NCI-H146 treated with DMSO at 0.1 percent for 48 hours (cell line): Measurements from ENCODE around the gene ADAM33.

Experiments used
- DNase-seq: peaks from one replicate; lab custom pipeline; 2025; ENCODE audit not compliant: unreplicated experiment; lab: John Stamatoyannopoulos, UW

ADAM33 gene

DNA sequence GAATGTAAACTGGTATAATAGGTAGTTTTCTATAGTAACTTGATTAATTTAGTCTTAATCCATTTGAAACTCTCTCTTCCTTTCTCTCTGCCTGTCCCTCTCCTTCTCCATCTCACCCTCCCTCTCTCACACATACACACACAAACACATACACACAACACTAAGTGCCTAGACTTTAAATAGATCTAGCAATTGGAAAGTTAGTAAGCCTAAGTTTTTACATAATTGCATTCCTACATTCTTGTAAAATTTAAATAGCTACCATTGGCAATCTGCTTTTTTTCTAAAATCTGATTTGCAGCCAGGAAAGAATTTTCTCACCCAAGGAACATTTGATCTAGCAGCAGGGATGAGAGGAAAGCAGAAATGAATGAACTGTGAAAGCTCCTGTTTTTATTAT is 34.3 kb downstream of the ADAM33 start:
- DNase-seq = no peak

DNA sequence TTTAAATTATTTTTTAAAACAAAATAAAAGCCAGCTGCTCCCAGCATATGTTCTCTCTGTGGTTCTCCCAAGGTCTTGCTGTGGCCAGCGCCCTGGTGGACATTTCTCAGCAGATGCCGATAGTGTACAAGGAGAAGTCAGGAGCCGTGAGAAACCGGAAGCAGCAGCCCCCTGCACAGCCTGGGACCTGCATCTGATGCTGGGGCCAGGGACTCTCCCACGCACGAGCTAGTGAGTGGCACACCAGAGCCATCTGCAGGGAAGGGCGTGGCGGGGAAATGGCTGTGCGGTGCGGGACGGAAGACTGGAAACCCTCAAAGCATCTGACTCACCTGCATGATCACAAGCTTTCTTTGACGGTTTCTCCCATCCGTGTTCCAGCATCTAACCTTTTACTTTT is 35.2 kb downstream of the ADAM33 start:
- no peak for DNase-seq

DNA sequence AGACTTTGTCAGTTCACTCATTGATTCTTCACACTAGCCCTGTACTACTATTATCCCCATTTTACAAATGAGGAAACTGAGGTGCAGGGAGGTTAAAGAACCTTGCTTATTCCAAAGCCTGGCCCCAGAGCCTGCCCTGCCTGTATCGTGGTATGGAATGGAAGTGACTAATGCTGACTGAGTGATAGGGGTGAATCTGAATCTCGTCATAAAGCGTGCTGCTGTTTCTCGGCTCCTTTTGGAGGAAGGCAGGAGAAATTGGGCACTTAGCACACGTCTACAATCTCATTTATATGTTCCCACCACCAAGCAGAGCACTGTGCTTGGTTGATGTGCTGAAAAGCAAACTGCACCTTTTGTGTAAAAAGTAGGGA is 35.8 kb downstream of the ADAM33 start:
- DNase-seq = no peak

DNA sequence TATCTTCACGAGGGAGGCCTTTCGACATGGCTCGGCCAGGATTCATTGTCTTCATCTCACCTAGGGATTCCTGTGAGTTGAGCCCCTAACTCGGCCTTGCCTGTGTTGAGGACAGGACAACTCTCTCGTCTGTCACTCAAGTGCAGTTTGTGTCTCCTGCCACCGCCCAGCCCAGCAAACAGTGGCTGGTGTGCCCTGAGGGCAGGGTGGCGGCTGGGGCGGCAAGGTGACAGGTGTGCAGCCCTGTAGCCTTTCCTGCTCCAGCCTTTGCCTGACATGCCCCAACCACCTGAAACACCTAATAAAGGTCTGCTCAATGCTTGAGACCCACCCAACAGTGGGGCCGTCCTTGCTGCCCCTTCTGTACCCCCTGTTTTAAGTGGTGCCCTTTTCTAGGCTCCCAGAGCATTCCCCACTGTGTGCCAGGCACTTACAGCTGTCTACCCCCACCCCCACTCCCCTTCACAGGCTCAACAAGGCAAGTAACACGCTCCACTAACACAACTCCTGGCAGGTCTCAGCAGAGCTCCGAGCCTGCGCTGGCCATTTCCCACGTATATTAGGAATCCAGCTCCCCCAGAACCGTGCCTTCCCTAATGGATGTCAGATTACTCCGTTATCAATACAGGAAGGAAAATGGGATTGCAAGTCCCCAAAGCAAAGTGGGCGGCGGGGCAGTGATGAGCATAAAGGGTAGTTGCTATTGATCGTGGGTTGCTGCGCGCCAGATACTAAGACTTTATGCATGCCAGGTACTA is 36.3 kb downstream of the ADAM33 start:
- no peak for DNase-seq

DNA sequence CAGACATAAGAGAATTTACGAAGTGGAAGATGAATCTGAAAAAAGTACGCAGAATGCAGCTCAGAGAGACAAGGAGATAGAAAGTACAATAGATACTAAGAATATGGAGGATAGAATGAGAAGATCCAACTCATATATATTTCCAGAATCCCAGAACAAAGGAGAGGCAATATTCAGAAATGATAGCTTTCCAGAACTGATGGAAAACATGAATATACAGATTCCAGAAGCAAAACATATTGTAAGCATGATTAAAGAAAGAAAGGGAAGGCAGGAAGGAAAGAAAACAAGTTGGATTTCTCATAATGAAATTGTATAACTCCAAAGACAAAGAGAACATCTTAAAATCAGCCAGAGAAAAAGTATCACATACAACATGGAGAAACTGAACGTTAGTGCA is 41.6 kb downstream of the ADAM33 start:
- no peak for DNase-seq

DNA sequence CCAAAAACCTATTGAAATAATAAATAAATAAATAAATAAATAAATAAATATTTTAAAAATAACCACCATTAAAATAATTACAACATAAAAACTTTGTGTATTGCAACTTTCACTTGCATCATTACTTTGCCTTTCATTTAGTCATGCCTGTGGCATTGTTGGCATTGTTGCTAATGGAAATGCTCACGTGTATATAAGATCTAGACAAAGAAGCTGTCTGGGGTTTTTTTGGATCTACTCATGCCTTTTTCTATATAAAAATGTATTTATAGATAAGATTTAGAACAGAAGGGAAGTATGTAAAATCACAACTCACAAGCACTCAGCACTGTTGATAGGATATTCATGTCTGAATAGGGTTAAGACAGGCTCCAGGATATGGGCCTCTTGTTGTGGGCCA is 46.5 kb downstream of the ADAM33 start:
- no peak for DNase-seq

DNA sequence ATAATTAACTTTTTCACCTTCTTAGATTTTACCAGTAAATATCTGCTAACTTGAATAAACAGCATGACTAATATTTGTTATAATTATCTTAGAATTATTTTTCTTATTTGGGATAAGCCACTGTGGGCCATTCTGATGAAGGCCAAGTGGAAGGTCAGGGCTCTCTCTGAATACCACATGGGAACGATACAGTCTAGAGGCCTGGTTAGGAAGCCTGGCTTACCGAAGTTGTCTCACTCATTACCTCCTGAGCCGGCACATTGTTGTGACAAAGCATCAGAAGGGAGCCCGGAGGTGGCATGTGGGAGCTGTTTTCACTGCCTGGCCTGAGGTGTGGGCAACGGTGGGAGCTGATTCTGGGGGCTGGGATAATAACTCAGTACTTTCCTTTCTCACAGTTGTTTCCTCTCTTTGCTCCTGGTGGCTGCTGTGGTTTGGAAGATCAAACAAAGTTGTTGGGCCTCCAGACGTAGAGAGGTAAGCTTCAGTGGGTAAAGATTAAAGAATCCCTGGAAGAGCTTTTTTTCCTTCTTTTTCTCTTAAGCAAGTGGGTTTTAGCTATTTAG is 47.8 kb downstream of the ADAM33 start:
- DNase-seq = no peak

DNA sequence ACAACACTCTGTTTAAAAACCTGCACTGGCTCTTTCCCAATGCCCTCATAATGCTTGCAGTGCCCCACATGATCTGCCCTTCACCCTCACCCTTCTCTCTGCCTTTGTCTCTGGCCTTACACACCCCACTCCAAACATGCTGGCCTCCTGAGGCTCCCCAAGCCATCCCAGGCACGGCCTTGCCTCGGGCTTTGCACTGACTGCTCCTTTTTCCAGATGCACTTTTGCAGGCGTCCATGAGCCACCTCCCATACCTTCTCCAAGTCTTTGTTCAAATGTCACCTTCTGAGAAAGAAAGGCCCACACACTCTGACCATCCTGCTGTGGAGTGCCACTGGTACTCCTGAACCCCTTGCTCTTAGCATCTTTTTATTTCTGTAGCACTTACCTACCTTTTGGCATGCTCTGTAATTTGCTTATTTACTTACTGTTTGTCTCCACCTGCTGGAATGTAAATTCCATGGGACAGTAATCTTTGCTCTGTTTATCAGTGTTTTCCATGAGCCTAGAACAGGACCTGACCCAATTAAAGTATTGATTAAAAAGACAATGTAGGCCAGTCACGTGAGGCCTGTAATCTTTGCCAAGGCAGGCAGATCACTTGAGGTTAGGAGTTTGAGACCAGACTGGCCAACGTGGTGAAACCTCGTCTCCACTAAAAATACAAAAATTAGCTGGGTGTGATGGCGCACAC is 49.4 kb downstream of the ADAM33 start:
- DNase-seq = no peak

DNA sequence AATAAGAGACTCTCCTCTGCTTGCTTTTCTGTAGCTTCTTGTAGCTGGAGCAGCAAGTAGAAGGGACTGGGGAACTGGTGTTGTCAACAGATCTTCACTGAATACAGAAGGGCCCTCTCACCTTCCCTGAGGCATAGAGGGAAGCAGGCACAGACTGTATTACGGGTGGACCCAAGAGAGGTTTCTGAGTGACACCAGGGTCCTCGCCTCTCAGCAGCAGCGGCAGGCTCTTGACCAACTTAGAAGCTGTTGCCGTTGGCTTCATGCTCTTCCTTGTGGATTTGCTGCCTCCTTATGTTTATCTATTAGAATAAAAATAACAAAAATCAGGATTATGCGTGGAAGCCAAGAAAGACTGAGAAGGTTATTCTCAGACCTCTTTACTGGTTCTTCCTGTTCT is 50.3 kb downstream of the ADAM33 start:
- no peak for DNase-seq

DNA sequence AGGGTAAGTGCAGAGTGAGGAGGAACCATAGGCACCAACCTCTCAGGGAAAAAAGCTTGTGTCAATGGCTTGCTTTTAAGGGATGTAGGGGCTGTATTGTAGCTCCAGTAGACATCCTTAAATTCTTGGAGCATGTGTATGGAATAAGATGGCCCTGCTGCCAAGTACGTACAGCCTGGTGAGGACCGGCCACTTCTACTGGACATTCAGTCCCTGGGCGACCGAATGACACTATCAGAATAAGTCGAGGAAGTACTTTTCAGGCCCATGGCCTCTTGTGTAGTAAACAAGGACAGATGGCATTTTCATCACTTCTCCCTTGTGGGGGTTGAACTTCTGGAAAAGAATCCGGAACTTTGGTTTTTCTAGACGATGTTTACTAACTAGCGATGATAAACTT is 51.4 kb downstream of the ADAM33 start:
- no peak for DNase-seq

DNA sequence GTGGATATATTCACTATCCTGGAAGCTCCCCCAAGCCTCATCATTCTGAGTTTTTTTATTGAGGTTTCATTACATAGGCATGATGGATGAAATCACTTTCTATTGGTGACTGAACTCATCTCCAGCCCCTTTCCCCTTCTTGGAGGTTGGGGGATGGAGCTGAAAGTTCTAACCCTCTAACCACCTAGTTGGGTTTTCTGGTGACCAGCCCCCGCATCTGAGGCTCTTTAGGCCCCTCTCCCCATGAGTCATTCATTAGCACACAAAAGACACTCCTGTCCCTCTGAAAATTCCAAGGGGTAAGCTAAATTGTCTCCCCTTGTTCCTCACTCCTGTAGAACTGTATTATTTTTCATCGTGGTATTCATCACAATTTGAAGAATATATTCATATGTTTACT is 51.9 kb downstream of the ADAM33 start:
- DNase-seq = no peak

DNA sequence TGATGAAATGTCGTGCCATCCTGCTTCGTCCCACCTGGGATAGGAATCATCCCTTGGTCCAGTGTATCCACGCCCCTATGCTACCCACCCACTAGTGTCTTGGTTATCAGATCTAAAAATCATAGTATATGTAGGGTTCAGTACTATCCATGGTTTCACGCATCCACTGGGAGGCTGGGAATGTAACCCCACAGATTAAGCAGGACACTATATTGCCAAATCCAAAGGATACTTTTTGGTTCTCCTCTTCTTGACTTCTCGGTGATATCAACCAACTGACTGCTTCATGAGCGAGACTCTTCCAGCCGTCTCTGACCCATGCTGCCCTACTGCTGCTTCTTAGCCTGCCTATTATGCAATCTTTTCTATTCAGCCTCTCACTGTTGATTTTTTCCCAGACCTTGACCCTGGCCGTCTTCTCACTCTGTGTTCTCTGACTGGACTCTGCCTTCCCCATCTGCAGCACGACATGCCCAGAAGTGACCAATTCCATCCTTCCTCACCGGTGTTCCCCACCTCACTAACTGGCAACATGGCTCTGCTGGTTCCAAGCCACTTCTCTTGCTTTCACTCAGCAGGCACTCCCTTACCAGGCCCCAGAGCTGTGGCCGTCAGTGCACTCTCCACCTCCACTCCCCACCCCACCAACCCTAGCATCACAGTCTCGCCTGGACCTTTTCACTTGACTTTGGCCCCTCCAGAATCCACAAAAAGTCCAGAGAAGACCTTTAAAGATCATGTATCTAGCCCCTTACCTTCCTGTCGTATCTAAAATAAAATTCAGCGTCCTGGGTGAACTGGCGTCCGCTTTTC is 53.1 kb downstream of the ADAM33 start:
- DNase-seq = no peak

DNA sequence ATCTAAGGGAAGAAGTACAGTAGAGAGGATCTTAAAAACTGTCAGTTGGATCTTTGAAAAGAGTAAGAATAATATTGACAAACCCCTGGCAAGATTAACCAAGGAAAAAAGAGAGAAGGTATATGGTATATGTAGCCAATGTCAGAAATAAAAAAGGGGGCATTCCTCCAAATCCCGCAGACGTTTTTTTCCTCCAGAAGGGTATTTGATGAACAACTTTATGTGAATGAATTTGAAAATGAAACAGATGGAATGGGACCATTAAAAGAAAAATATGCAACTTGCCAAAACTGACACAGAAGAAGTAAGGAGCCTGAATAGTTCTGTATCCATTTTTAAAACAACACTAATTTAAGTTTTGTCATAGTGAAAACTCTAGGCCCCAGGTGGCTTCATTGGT is 54.3 kb downstream of the ADAM33 start:
- no peak for DNase-seq

DNA sequence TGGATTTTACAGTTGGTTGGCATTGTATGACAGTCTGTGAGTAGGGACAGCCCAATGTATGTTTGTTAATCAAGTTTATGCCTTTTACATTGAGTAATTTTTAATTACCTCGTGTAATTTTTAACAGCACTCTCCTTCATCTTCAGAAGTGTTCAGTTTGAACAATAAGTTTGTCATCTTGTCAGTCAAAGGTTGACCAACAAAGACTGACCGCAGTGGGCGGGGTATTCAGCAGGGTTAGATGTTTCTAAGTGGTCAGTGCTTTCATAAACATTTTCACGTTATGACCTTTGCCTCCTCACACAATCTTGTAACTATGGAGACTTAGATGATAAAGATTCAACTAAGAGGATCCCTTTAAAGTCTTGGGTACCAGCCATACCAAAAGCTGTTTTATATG is 59.4 kb downstream of the ADAM33 start:
- DNase-seq = no peak

DNA sequence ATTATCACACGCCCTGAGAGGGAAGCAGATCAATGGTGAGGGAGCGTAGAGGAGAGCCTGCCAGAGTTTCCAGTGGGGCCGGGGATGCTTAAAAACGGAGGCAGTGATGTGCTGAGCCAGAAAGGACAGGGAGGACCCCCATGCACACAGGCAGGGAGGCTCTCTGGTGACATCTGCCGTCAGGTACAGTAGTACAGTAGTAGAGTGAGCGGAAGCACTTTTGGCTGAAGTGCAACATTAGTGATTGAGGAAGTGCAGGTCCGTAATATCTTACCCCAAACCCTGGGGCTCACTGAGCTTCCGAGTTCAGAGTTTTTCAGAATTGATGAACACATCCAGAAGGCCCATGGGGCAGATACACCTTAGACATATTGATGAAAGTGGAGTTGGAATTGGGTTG is 60.7 kb downstream of the ADAM33 start:
- no peak for DNase-seq
